OCI-M2 (cell line): ENCODE data around the gene ARFRP1.

ENCODE experiments used
- DNase-seq: peaks from one replicate; lab custom pipeline; 2025; ENCODE audit not compliant: unreplicated experiment; lab: John Stamatoyannopoulos, UW

The ARFRP1 gene

DNA sequence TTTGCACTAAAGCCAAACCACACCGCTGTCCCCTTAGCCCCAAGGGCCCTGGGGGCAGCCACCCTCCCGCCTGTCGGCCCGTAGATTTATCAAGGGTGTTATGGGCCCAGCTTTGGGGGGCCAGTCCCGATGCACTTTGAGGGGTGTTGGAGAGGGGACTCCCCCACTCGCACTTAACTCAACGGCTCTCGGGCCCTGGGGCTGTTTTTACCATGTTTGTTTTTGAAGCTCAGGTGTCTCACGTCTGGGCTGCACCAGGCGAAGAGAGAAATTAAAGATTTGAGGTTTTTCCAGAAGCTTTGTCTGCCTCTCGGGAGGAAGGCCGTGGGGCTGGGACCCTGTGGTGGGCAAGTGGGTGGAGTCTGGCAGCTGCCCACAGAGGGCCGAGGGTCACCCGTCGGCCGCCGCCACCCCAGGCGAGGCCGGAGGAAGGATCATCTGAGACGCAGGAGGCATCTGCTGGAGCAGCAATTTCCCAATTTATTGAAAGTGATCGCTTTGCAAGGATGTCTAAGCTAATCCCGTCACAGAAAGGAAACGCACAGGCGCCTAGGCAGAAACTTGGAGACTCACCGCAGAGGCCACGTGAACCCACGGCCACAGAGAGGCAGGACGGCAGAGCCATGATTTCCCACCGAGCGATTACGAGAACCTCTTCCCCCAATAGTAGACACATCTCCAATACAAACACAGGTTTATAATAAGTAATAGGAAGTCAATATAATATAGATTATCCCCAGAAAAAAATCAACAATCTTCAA is 35.6 kb upstream of the ARFRP1 start:
- DNase-seq = no peak

DNA sequence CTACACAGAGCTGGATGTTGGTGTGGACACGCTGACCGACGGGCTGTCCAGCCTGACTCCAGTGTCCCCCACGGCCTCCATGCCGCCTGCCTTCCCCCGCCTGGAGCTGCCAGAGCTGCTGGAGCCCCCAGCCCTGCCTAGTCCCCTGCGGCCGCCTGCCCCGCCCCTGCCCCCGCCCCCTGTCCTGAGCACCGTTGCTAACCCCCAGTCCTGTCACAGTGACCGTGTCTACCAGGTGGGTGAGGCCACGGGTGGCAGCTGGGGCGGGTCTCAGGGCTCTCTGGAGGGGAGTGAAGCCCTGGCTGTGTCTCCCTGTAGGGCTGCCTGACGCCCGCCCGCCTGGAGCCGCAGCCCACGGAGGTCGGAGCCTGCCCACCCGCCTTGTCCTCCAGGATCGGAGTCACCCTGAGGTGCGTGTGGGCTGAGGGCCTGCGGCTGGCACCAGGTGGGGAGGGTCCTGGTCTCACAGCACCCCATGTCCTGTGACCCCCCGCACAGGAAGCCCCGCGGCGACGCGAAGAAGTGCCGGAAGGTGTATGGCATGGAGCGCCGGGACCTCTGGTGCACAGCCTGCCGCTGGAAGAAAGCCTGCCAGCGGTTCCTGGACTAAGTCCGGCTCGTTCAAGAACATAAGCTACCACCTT is 34.7 kb upstream of the ARFRP1 start:
- no peak for DNase-seq

- DNase-seq = no peak
Measured at GRCh38 chr20:63741676-63742380, 34.1 kb upstream of the ARFRP1 start.

DNA sequence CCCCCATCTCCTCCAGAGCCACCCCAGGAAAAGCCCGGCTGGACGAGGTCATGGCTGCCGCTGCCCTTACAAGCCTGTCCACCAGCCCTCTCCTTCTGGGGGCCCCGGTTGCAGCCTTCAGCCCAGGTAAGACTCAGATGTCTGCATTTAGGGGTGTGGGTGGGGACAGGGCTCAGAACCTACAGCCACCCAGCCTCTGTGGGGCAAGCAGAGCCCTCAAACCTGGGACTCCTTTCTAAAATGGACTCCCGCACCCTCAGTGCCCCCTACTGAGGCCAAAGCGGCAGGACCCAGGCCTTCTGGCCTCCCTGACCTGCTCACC is 33.5 kb upstream of the ARFRP1 start:
- DNase-seq = no peak

GRCh38 chr20:63740627-63741353 is 33.0 kb upstream of the ARFRP1 start:
- peak; percentile 35 for DNase-seq

- DNase-seq = no peak
Measured at GRCh38 chr20:63740070-63740626, 32.4 kb upstream of the ARFRP1 start.

DNA sequence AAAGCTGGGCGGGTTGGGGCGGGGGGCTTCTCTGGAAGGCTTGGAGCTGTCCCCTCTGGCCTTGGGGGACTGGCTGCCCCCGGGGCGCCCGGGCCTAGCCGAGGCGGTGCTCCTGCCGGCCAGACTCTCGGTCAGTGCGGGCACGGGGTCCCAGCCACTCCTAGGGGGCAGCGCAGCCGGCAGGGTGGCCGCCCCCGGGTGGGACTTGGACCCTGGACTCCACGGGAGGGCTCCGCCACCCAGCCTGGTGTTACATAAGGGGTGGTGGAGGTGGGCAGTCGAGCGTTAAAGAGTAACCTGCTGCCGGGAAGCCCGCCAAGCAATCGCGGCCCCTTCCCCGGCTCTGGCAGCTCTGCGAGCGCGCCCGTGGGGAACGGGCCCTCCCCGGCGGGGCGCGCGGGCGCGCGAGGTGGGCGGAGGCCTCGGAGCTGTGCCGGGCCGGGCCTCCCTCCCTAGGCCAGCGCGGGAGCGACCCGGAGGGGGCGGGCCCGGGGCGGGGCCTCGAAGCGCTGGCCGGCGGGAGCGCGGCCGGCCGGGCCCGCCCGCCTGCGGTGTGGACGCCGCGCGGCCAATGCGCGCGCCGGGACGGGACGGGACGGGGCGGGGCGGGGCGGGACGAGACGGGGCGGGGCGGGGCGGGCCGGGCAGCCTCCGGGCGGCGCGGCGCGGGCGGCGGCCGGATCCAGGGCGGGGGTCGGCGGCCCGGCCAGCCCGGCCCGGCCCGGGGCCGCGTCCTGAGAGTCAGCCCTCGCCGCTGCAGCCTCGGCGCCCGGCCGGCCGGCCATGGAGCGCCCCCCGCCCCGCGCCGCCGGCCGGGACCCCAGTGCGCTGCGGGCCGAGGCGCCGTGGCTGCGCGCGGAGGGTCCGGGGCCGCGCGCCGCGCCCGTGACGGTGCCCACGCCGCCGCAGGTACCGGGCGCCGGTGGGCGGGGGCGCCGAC is 31.6 kb upstream of the ARFRP1 start, which contains the start of gene SLC2A4RG:
Gene SLC2A4RG, plus strand, starts transcription at position 647 of the 940 bp plus-strand sequence. Its CDS starts 137 bp downstream, at position 784.
- no peak for DNase-seq

DNA sequence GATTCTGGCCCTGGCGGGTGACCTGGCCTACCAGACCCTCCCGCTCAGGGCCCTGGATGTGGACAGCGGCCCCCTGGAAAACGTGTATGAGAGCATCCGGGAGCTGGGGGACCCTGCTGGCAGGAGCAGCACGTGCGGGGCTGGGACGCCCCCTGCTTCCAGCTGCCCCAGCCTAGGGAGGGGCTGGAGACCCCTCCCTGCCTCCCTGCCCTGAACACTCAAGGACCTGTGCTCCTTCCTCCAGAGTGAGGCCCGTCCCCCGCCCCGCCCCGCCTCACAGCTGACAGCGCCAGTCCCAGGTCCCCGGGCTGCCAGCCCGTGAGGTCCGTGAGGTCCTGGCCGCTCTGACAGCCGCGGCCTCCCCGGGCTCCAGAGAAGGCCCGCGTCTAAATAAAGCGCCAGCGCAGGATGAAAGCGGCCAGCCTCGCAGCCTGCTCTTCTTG is 30.9 kb upstream of the ARFRP1 start:
- DNase-seq = no peak

DNA sequence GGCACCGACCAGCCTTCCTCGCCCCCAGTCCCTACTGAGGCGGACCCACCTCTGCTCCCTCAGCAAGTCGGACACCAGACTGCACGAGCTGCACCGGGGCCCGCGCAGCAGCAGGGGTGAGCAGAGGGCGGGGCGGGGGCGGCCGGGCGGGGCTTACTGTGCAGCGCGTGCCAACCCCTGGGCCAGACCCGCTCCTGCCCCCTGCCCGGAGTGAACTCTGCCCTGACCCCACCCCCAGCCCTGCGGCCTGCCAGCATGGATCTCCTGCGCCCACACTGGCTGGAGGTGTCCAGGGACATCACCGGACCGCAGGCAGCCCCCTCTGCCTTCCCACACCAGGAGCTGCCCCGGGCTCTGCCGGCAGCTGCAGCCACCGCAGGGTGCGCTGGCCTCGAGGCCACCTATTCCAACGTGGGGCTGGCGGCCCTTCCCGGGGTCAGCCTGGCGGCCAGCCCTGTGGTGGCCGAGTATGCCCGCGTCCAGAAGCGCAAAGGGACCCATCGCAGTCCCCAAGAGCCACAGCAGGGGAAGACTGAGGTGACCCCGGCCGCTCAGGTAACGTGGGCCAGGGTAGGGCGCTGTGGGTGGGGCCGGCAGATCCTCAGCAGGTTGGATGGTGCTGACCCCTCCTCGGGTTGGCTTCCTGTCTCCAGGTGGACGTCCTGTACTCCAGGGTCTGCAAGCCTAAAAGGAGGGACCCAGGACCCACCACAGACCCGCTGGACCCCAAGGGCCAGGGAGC is 30.3 kb upstream of the ARFRP1 start:
- no peak for DNase-seq

GRCh38 chr20:63737695-63737944 is 29.8 kb upstream of the ARFRP1 start:
- DNase-seq = no peak

DNA sequence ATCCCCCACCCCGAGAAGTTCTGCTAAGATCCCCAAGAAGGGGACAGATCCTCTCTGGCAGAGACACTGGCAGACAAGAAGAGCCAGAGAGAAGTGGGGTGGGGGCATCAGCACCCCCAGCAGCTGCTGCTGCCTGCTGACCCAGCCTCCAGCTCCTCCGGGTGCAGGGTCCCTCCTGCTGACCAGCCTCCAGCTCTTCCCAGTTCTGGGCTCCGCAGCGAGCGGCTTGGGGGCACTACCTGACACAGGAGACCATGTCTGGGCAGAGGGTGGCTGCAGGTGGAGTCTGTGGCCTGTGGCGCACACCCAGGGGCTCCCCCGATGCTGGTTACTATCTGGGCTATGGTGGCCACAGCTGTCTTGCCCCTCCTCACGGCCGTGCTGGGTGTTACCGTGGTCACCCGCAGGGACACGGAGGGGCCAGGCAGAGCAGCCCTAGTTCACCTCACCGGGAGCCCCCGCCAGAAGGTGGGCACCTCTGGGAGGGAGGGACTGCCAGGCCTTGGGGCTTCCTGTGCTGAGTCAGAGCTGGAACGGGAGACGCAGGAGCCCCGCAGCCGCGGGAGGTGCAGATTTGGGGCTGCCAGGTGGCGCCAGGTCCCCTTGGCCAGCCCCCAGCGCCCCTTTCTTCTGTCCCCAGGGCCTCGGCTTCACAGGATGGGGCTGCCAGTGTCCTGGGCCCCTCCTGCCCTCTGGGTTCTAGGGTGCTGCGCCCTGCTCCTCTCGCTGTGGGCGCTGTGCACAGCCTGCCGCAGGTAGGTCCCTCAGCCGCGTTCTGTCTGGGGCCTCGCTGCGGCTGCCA is 29.3 kb upstream of the ARFRP1 start:
- no peak for DNase-seq

DNA sequence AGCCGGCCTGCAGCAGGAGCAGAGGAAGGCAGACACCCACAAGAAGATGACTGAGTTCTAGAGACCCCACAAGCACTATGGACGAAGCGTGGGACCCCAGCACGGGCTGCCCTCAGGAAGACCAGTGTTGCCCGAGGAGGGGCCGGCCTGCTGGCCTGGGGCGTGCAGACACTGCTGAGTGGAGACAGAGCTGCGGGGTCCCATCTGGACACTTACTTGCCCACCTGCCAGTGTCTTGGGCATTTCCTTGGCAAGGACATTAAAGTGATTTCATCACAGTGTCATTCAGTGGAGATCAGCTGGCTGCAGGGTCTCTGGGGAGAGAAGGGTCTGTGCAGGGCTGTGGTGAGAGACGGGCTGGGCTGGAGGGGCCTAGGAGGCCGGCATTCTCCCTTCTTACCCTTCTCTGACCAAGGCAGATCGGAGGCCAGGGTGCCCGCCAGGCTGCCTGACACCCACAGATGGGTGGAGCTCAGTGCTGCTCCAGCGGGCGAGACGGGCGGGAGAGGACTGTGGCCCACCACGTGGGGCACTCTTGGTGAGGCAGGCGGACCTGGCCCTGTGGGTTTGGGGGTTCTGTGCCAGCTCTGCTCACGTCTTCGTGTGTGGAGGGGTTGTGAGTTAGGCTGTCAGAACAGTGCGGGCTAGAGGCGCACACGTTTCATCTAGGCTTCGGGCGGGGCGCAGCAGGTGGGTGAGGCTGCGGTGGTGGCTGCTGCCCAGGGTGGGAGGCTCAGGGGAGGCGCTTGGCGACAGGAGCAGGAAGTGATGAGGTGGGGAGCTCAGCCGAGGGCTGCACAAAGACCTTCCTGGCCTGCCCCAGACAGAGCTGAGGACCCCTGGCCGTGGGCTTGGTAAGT is 28.3 kb upstream of the ARFRP1 start, which contains the start of gene LIME1:
Gene LIME1, plus strand, starts transcription at position 806 of the 860 bp plus-strand sequence. CDS start 886 bp downstream, outside the sequence.
- DNase-seq = no peak

DNA sequence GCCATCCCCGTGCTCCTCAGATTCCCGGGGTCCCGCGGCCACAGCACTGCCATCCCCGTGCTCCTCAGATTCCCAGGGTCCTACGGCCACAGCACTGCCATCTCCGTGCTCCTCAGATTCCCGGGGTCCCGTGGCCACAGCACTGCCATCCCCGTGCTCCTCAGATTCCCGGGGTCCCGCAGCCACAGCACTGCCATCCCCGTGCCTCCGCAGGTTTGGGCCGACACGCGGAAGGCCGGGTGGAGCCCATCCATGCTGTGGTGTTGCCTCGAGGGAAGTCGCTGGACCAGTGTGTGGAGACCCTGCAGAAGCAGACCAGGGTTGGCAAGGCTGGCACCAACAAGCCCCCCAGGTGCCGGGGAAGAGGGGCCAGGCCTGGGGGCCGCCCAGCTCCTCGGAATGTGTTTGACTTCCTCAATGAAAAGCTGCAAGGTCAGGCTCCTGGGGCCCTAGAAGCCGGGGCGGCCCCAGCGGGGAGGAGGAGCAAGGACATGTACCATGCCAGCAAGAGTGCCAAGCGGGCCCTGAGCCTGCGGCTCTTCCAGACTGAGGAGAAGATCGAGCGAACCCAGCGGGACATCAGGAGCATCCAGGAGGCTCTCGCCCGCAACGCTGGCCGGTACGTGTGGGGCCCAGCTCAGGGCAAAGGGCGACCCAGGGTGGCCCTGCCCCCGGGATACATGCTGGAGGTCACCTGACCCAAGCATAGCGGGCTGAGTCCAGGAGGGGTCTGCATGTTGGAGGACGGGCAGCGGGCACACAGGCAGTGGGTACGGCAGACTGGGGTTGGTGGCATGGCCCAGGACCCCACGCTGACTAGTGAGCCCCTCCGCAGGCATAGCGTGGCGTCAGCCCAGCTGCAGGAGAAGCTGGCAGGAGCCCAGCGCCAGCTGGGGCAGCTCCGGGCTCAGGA is 27.4 kb upstream of the ARFRP1 start:
- DNase-seq = no peak

- DNase-seq = no peak
Measured at GRCh38 chr20:63734111-63734945, 26.6 kb upstream of the ARFRP1 start.

GRCh38 chr20:63733579-63734081 is 25.9 kb upstream of the ARFRP1 start:
- DNase-seq = no peak

DNA sequence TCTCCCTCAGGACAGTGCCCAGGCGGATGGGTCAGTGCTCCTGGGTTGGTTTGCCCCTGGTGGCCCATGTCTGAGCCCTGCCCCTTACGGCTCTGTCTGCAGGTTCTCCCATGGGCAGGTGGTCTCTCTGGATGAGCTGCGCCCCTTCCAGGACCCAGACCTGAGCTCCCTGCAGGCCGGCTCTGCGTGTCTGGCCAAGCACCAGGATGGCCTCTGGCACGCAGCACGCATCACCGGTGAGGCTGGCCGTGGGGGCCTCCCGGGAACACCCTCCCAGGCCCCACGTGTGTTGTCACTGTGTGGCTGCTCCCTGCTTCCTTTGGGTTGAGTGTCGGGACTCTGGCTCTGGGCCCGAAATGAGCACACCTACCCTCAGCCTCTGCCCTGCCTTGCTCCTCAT is 25.3 kb upstream of the ARFRP1 start:
- no peak for DNase-seq
